Smooth muscle cell (in vitro differentiated cells): Measurements from ENCODE around the gene SMS. TPM values are rescaled to one million over a fixed set of nuclear protein-coding genes. Genes with fewer than 3 reads are reported as not detected.

Experiments
- DNase-seq: peaks from one replicate; lab custom pipeline; 2025; ENCODE audit not compliant: unreplicated experiment; lab: John Stamatoyannopoulos, UW
- H2AFZ ChIP-seq: fragments of 200-600 bp; sonication (generic); 2 replicates; pipeline ENCODE4 v1.6.0; 2016; ENCODE audit warnings: antibody characterized with exemption, low read depth, mild to moderate bottlenecking
- H3F3A ChIP-seq: fragments of 200-600 bp; sonication (generic); 2 replicates; pipeline ENCODE4 v1.6.0; 2017; ENCODE audit warnings: antibody characterized with exemption, low read depth
- H3K27ac ChIP-seq: fragments of 200-600 bp; sonication (generic); 2 replicates; pipeline ENCODE4 v1.5.1; 2016; ENCODE audit warnings: low read depth, mild to moderate bottlenecking
- H3K27me3 ChIP-seq: fragments of 200-600 bp; sonication (generic); 2 replicates; pipeline ENCODE4 v1.6.1; 2016; ENCODE audit warnings: low read depth, mild to moderate bottlenecking
- H3K36me3 ChIP-seq: fragments of 200-600 bp; sonication (generic); 2 replicates; pipeline ENCODE4 v1.5.1; 2016; ENCODE audit warnings: low read depth
- H3K4me1 ChIP-seq: fragments of 200-600 bp; sonication (generic); 2 replicates; pipeline ENCODE4 v1.5.1; 2016; ENCODE audit warnings: low read depth
- H3K4me2 ChIP-seq: fragments of 200-600 bp; sonication (generic); 2 replicates; pipeline ENCODE4 v1.6.0; 2016; ENCODE audit warnings: mild to moderate bottlenecking
- H3K4me3 ChIP-seq: fragments of 200-600 bp; sonication (generic); 2 replicates; pipeline ENCODE4 v1.5.1; 2016; ENCODE audit warnings: mild to moderate bottlenecking
- H3K79me2 ChIP-seq: fragments of 200-600 bp; sonication (generic); 2 replicates; pipeline ENCODE4 v1.6.0; 2016; ENCODE audit warnings: low read depth, mild to moderate bottlenecking
- H3K9ac ChIP-seq: fragments of 200-600 bp; sonication (generic); 2 replicates; pipeline ENCODE4 v1.6.0; 2016; ENCODE audit warnings: low read depth
- H3K9me3 ChIP-seq: fragments of 200-600 bp; sonication (generic); replicated peaks from 2 replicates; pipeline ENCODE4 v1.5.1; 2016; ENCODE audit warnings: low read depth
- H4K20me1 ChIP-seq: fragments of 200-600 bp; sonication (generic); 2 replicates; pipeline ENCODE4 v1.6.0; 2016; ENCODE audit warnings: low read depth
- CTCF ChIP-seq: fragments of 200-600 bp; sonication (generic); IDR thresholded peaks from 2 replicates; pipeline ENCODE4 v1.5.1; 2017; ENCODE audit warnings: borderline replicate concordance, mild to moderate bottlenecking, antibody characterized with exemption; ENCODE audit not compliant: insufficient read depth, poor library complexity, severe bottlenecking
- WGBS: methylation state at CpG from one replicate; pipeline ENCODE4 v1.1.7; 2016; ENCODE audit warnings: low lambda C conversion rate; 5-methylcytosine and 5-hydroxymethylcytosine counted together
- polyA plus RNA-seq: library from polyadenylated mRNA; unstranded; fragments of >200 nt; fragmentation: Nextera tagmentation; extraction: Ambion mirVana; gene quantifications from 2 replicates; pipeline ENCODE4 v1.2.1, GENCODE V29; 2016
- total RNA-seq: library from RNA; depleted of rRNA; stranded (reverse); fragments of >200 nt; gene quantifications from 2 replicates; pipeline ENCODE4 v1.2.3, GENCODE V29; 2014

SMS gene
- total and polyA plus RNA-seq, 2 experiments from 2014 or later = 37.2 to 46.7 TPM

GRCh38 chrX:22041907-22042530 lies 101.5 kb downstream of the SMS start:
- Histone ChIP-seq H3K27me3 (no peaks in the 10 kb centered on the region), H3K9me3 (no peaks in the 10 kb centered on the region), H3F3A (no peaks in the 10 kb centered on the region), H4K20me1 (no peaks in the 10 kb centered on the region), H3K9ac (no peak overlapping the region), H3K4me2 (no peak overlapping the region), H3K36me3 (no peaks in the 10 kb centered on the region), H3K4me3 (no peak overlapping the region), H3K27ac (no peak overlapping the region), H3K4me1 (no peaks in the 10 kb centered on the region), H2AFZ (no peak overlapping the region), H3K79me2 (no peaks in the 10 kb centered on the region)
- TF ChIP-seq CTCF = no peak
- no peak for DNase-seq
- 78% methylated on average over 11 of the region's 11 CpGs for WGBS

- Histone ChIP-seq H3K4me1 (no peaks in the 10 kb centered on the region), H2AFZ (no peak overlapping the region), H3K9me3 (no peaks in the 10 kb centered on the region), H3K36me3 (no peaks in the 10 kb centered on the region), H3K27ac (no peak overlapping the region), H3K4me2 (no peak overlapping the region), H3K79me2 (no peaks in the 10 kb centered on the region), H3F3A (no peaks in the 10 kb centered on the region), H3K27me3 (no peaks in the 10 kb centered on the region), H4K20me1 (no peaks in the 10 kb centered on the region), H3K4me3 (no peak overlapping the region), H3K9ac (no peak overlapping the region)
- DNase-seq = no peak
- 50% methylated on average over 4 of the region's 4 CpGs for WGBS
- no peak for TF ChIP-seq CTCF
Observed at GRCh38 chrX:22043872-22044271, 103.4 kb downstream of the SMS start.

Other genes with a start within 250 kb of the SMS start
- gene SMPX, start 182.6 kb upstream of the SMS start, total RNA-seq = not detected in 2 replicates
- 0.20 and 0.37 TPM in 2 replicates for gene SMPX, start 182.6 kb upstream of the SMS start, polyA plus RNA-seq
- 13.2 and 16.6 TPM in 2 replicates for gene MBTPS2, start 101.1 kb upstream of the SMS start, total RNA-seq
- gene MBTPS2, start 101.1 kb upstream of the SMS start, polyA plus RNA-seq = 14.1 TPM in 2 replicates
- 2.0 and 2.2 TPM in 2 replicates for gene YY2, start 84.7 kb upstream of the SMS start, total RNA-seq
- 2.2 and 2.4 TPM in 2 replicates for gene YY2, start 84.7 kb upstream of the SMS start, polyA plus RNA-seq
- gene PHEX, start 91.6 kb downstream of the SMS start, total RNA-seq = 0.40 TPM in 1 of 2 replicates, not detected in the other
- 0.18 TPM in 1 of 2 replicates, not detected in the other for gene PHEX, start 91.6 kb downstream of the SMS start, polyA plus RNA-seq